H1 (cell line): ENCODE results near the gene TSPAN5. TPM values are rescaled to one million over a fixed set of nuclear protein-coding genes. Genes with fewer than 3 reads are reported as not detected.

ENCODE experiments used
- ATF2 ChIP-seq: IDR thresholded peaks from 2 replicates; pipeline ENCODE4 v1.6.1; 2012; ENCODE audit warnings: low read length, inconsistent platforms
- CEBPB ChIP-seq: IDR thresholded peaks from 2 replicates; pipeline ENCODE4 v1.6.1; 2012; ENCODE audit warnings: low read depth, low read length
- CHD7 ChIP-seq: fragments of 300-600 bp; sonication (generic); IDR thresholded peaks from 2 replicates; pipeline ENCODE4 v1.7.1; 2012; ENCODE audit warnings: low read length, moderate library complexity, mild to moderate bottlenecking, inconsistent platforms; ENCODE audit not compliant: insufficient replicate concordance
- FOSL1 ChIP-seq: IDR thresholded peaks from 2 replicates; pipeline ENCODE4 v1.6.1; 2011; ENCODE audit warnings: mild to moderate bottlenecking, low read depth, low read length, moderate library complexity; ENCODE audit not compliant: insufficient read depth
- GABPA ChIP-seq: IDR thresholded peaks from 2 replicates; pipeline ENCODE4 v1.6.1; 2011; ENCODE audit warnings: mild to moderate bottlenecking, low read length, moderate library complexity, borderline replicate concordance; ENCODE audit not compliant: insufficient read depth
- SP1 ChIP-seq: IDR thresholded peaks from 2 replicates; pipeline ENCODE4 v1.6.1; 2011; ENCODE audit warnings: low read depth, low read length
- TBP ChIP-seq: IDR thresholded peaks from 2 replicates; pipeline ENCODE4 v1.6.1; 2011; ENCODE audit warnings: low read depth, low read length, improper control_type of control experiment
- polyA plus RNA-seq, 7 experiments: library from polyadenylated mRNA; depleted of rRNA in 3 of 7; stranded (reverse) in 5 of 7; unstranded in 2 of 7; fragments of >200 nt in 5 of 7; fragments of 200-250 nt in 2 of 7; gene quantifications; 1 replicate in 5 of 7; 2 replicates in 1 of 7; 4 replicates in 1 of 7; pipeline versions ENCODE4 v1.2.1 to v1.2.3, GENCODE V29; 2011 to 2013; ENCODE audit warnings: missing spikeins in 2 of 7, mixed read lengths in 2 of 7
- total RNA-seq: library from RNA; stranded (reverse); fragmentation: NEBNext Ultra II Directional; extraction: Animal tissue kit (Norgen Biotek cat#: 25700); gene quantifications from 2 replicates; pipeline ENCODE4 v1.2.1, GENCODE V29; 2021

Gene TSPAN5
- total and polyA plus RNA-seq, 2 of the 8 experiments (the other 6 are each of a cell fraction or from before 2014, with no cell fraction given), result 17.6 to 21.2 TPM

- TF ChIP-seq CHD7 (no peak), FOSL1 (no peak), TBP (no peak), SP1 (no peak), CEBPB (no peak), ATF2 (no peak), GABPA (no peak)
Observed at GRCh38 chr4:98610431-98610830, 48.0 kb downstream of the TSPAN5 start (continued).
